Adrenal gland (tissue), 12 donors: Measurements from ENCODE around the gene BLM. TPM values are rescaled to one million over a fixed set of nuclear protein-coding genes. Genes with fewer than 3 reads are reported as not detected.

Experiments
- DNase-seq, 7 donors: peaks; one replicate each; pipeline ENCODE4 v3.0.0-alpha.2; 2019 to 2020
- H3K27ac ChIP-seq, 5 donors: fragments of 200-600 bp; sonication (generic) in 4 of 5; 1 replicate in 3 of 5; 2 replicates in 2 of 5; pipeline versions ENCODE4 v1.5.1 to v1.8.0; 2016 to 2020; ENCODE audit warnings: mild to moderate bottlenecking in 1 of 5
- H3K27me3 ChIP-seq: fragments of 200-600 bp; 2 replicates; pipeline ENCODE4 v1.8.0; 2021
- H3K36me3 ChIP-seq, 2 donors: fragments of 200-600 bp; replicated peaks in 1 of 2; 1 replicate in 1 of 2; 2 replicates in 1 of 2; pipeline versions ENCODE4 v1.5.1 to v1.8.0; 2018 to 2022
- H3K4me1 ChIP-seq, 2 donors: fragments of 200-600 bp; replicated peaks in 1 of 2; 1 replicate in 1 of 2; 2 replicates in 1 of 2; pipeline versions ENCODE4 v1.5.1 to v1.8.0; 2018 to 2021
- H3K4me3 ChIP-seq, 4 donors: fragments of 200-600 bp; sonication (generic) in 3 of 4; one replicate each; pipeline ENCODE4 v1.5.1; 2016 to 2018
- H3K9me3 ChIP-seq, 3 donors: fragments of 200-600 bp; sonication (generic) in 1 of 3; replicated peaks in 1 of 3; 1 replicate in 2 of 3; 2 replicates in 1 of 3; pipeline versions ENCODE4 v1.5.1 to v1.8.0; 2016 to 2021
- CTCF ChIP-seq, 6 experiments: fragments of 450-650 bp in 4 of 6; fragments of 200-600 bp in 2 of 6; sonication (generic) in 1 of 6; IDR thresholded peaks; 1 replicate in 5 of 6; 2 replicates in 1 of 6; pipeline versions ENCODE4 v1.5.1 to v1.8.0; 2016 to 2021; ENCODE audit warnings: antibody characterized with exemption in 6 of 6, mild to moderate bottlenecking in 2 of 6, moderate library complexity in 1 of 6
- POLR2A ChIP-seq, 2 donors: fragments of 450-650 bp; IDR thresholded peaks; one replicate each; pipeline ENCODE4 v1.6.1; 2017; ENCODE audit warnings: antibody characterized with exemption in 2 of 2, mild to moderate bottlenecking in 2 of 2, moderate library complexity in 1 of 2
- WGBS, 4 donors: extraction: QIAGEN DNeasy Blood & Tissue Kit in 2 of 4; methylation state at CpG; one replicate each; pipeline versions ENCODE4 v1.1.5 to v1.1.7; 2013 to 2017; 5-methylcytosine and 5-hydroxymethylcytosine counted together
- intact Hi-C, 2 donors: fragments of 100-400 bp; cut with DNase I; formaldehyde crosslinking; loops; one replicate each; pipeline versions ENCODE4 v1.14.1 to v1.15.0; 2022 to 2023
- polyA plus RNA-seq, 3 donors: library from polyadenylated mRNA; stranded (reverse); fragments of 200-250 nt in 2 of 3; fragments of 350-450 nt in 1 of 3; fragmentation: Illumina TruSeq in 1 of 3; extraction: RNeasy Lipid Tissue Mini Kit (QIAGEN cat#74804) in 1 of 3; gene quantifications; one replicate each; pipeline ENCODE4 v1.2.3, GENCODE V29; 2013 to 2014
- total RNA-seq, 9 donors: library from RNA; depleted of rRNA in 4 of 9; stranded (reverse); fragments of >200 nt in 4 of 9; fragments of 120-200 nt in 1 of 9; fragmentation: NEBNext Ultra II Directional in 1 of 9; extraction: Animal tissue kit (Norgen Biotek cat#: 25700) in 1 of 9; gene quantifications; one replicate each; pipeline versions ENCODE4 v1.1.0 to v1.2.4, GENCODE V29; 2013 to 2023
- donor health status: healthy with polysubstance abuse.
- donor health status: Bipolar disorder and iron deficiency.
- donor health status: DM: yes; HTN: yes; CAD: no.
- donor health status: DM: no; HTN: no; CAD: no.
- donor health status: DM: no; HTN: no; CAD: no.
- donor health status: DM: yes; HTN: yes; CAD: no.

BLM gene
- total and polyA plus RNA-seq, 12 donors = 0.24 to 6.8 (median 1.3) TPM

DNA sequence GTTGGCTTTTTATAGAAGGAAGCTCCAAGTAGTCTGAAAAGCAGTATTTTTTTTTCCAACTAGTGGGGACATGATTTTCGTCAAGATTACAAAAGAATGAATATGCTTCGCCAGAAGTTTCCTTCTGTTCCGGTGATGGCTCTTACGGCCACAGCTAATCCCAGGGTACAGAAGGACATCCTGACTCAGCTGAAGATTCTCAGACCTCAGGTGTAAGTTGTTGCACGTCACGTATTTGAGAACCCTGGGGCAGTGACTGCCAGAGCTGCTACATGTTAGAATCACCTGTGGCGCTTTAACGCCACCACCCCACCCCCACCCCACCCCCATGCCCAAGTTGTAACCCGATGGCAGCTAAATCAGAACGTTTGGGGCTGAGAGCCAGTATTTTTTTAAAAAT, 52.2 kb downstream of the BLM start:
- TF ChIP-seq POLR2A (IDR thresholded peaks at IDR 0.05) (no peak), CTCF (IDR thresholded peaks at IDR 0.05) (no peak)
- WGBS, 4 donors = 87 to 90% (median 90%) methylated on average over 10 of the region's 10 CpGs
- no peak overlapping the region for H3K27ac ChIP-seq

DNA sequence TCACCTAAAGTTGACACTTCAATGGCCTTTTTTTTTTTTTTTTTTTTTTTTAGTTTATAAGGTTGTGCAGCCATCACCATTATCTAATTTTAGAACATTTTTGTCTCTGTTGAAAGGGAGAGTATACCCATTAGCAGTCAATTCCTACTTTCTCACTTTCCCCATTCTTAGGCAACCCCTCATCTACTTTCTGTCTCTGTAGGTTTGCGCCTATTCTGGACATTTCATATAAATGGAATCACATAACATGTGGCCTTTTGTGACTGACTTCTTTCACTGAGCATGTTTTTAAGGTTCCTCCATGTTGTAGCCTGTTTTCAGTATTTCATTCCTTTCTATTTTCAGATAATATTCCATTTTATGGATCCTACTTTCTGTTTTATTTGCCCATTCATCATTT, 56.3 kb downstream of the BLM start:
- WGBS, 4 donors = 94 to 98% (median 96%) methylated on average over 1 of the region's 1 CpG
- DNase-seq = no peak
- TF ChIP-seq POLR2A (IDR thresholded peaks at IDR 0.05) (no peak), CTCF (IDR thresholded peaks at IDR 0.05) (no peak)
- intact Hi-C loops = no loop called here
- no peaks in the 10 kb centered on the region for H3K27me3 ChIP-seq
- H3K4me1 ChIP-seq = no peaks in the 10 kb centered on the region
- no peaks in the 10 kb centered on the region for H3K36me3 ChIP-seq
- H3K4me3 ChIP-seq = no peak overlapping the region
- H3K27ac ChIP-seq = no peak overlapping the region
- no peaks in the 10 kb centered on the region for H3K9me3 ChIP-seq

More for the DNA sequence above, 52.2 kb downstream of the BLM start:
- Histone ChIP-seq H3K4me1 (no peaks in the 10 kb centered on the region), H3K36me3 (no peaks in the 10 kb centered on the region), H3K27me3 (no peaks in the 10 kb centered on the region), H3K4me3 (no peak overlapping the region), H3K9me3 (no peaks in the 10 kb centered on the region)
- DNase-seq = no peak
- intact Hi-C loops = no loop called here

- Histone ChIP-seq H3K4me1 (no peaks in the 10 kb centered on the region), H3K27ac (no peak overlapping the region), H3K9me3 (no peaks in the 10 kb centered on the region), H3K4me3 (no peak overlapping the region), H3K36me3 (no peaks in the 10 kb centered on the region), H3K27me3 (no peaks in the 10 kb centered on the region)
- WGBS, 4 donors = 65 to 75% (median 69%) methylated on average over 5 of the region's 5 CpGs
- peak in 1 of 7 donors; percentile 21 for DNase-seq
- TF ChIP-seq CTCF (IDR thresholded peaks at IDR 0.05) = no peak
- no peak for TF ChIP-seq POLR2A (IDR thresholded peaks at IDR 0.05)
- intact Hi-C loops = no loop called here
Observed at GRCh38 chr15:90774731-90775514, 57.8 kb downstream of the BLM start.

GRCh38 chr15:90780916-90781315, 63.8 kb downstream of the BLM start:
- TF ChIP-seq CTCF (IDR thresholded peaks at IDR 0.05) = no peak
- TF ChIP-seq POLR2A (IDR thresholded peaks at IDR 0.05) = no peak
- Histone ChIP-seq H3K4me3 (no peak overlapping the region), H3K4me1 (no peaks in the 10 kb centered on the region), H3K9me3 (no peaks in the 10 kb centered on the region), H3K27ac (no peak overlapping the region), H3K36me3 (no peaks in the 10 kb centered on the region), H3K27me3 (no peaks in the 10 kb centered on the region)
- DNase-seq = no peak
- intact Hi-C loops = no loop called here
- WGBS, 4 donors = 86 to 96% (median 91%) methylated on average over 3 of the region's 3 CpGs
